Trophoblast cell (in vitro differentiated cells and primary cell): ENCODE results near the gene TSR1.
A peak's percentile ranks its signal among the peaks of the same experiment; 100 is the strongest.
"Not testable (repeated sequence)": the region's sequence is repeated elsewhere in the genome, so short reads cannot be mapped to it uniquely, and the experiment has no call there.

Experiments used
- DNase-seq, 2 donors: peaks; one replicate each; pipeline ENCODE4 v3.0.0-alpha.2; 2016
- H2AFZ ChIP-seq: 2 replicates; pipeline ENCODE4 v1.6.1; 2013; ENCODE audit warnings: low read length, moderate library complexity, mild to moderate bottlenecking; ENCODE audit not compliant: insufficient read depth, poor library complexity
- H2AK5ac ChIP-seq: 2 replicates; pipeline ENCODE4 v1.6.1; 2013; ENCODE audit warnings: mild to moderate bottlenecking, low read length
- H2BK120ac ChIP-seq: 2 replicates; pipeline ENCODE4 v1.6.1; 2013; ENCODE audit warnings: low read length, mild to moderate bottlenecking, moderate library complexity; ENCODE audit not compliant: insufficient read depth, poor library complexity
- H2BK12ac ChIP-seq: 2 replicates; pipeline ENCODE4 v1.6.1; 2013; ENCODE audit warnings: mild to moderate bottlenecking, low read length, moderate library complexity
- H2BK5ac ChIP-seq: 2 replicates; pipeline ENCODE4 v1.6.1; 2013; ENCODE audit warnings: low read length, low read depth, moderate library complexity, mild to moderate bottlenecking; ENCODE audit not compliant: poor library complexity
- H3K14ac ChIP-seq: 2 replicates; pipeline ENCODE4 v1.6.1; 2013; ENCODE audit warnings: mild to moderate bottlenecking, low read length
- H3K18ac ChIP-seq: 2 replicates; pipeline ENCODE4 v1.6.1; 2013; ENCODE audit warnings: mild to moderate bottlenecking, low read length
- H3K23ac ChIP-seq: 2 replicates; pipeline ENCODE4 v1.6.1; 2013; ENCODE audit warnings: low read length
- H3K27ac ChIP-seq: 2 replicates; pipeline ENCODE4 v1.5.1; 2013; ENCODE audit warnings: low read depth, mild to moderate bottlenecking, inconsistent platforms, low read length, moderate library complexity
- H3K27me3 ChIP-seq: 2 replicates; pipeline ENCODE4 v1.6.1; 2013; ENCODE audit warnings: inconsistent platforms, mild to moderate bottlenecking, low read length, moderate library complexity; ENCODE audit not compliant: insufficient read depth
- H3K36me3 ChIP-seq, 2 experiments: 1 replicate in 1 of 2; 2 replicates in 1 of 2; pipeline ENCODE4 v1.6.1; 2013; ENCODE audit warnings: low read length in 2 of 2, mild to moderate bottlenecking in 2 of 2, moderate library complexity in 1 of 2; ENCODE audit not compliant: insufficient read depth in 2 of 2, control insufficient read depth in 1 of 2
- H3K4ac ChIP-seq: 2 replicates; pipeline ENCODE4 v1.6.1; 2013; ENCODE audit warnings: low read depth, mild to moderate bottlenecking, low read length, moderate library complexity
- H3K4me1 ChIP-seq, 2 experiments: 1 replicate in 1 of 2; 2 replicates in 1 of 2; pipeline ENCODE4 v1.6.1; 2013; ENCODE audit warnings: low read length in 2 of 2, mild to moderate bottlenecking in 2 of 2, moderate library complexity in 1 of 2; ENCODE audit not compliant: insufficient read depth in 2 of 2, control insufficient read depth in 1 of 2
- H3K4me2 ChIP-seq: 2 replicates; pipeline ENCODE4 v1.6.1; 2013; ENCODE audit warnings: inconsistent platforms, mild to moderate bottlenecking, low read length, moderate library complexity
- H3K4me3 ChIP-seq: 2 replicates; pipeline ENCODE4 v1.5.1; 2013; ENCODE audit warnings: mild to moderate bottlenecking, low read depth, low read length, inconsistent platforms
- H3K79me1 ChIP-seq: one replicate; pipeline ENCODE4 v1.6.1; 2013; ENCODE audit warnings: low read length
- H3K79me2 ChIP-seq: 2 replicates; pipeline ENCODE4 v1.6.1; 2013; ENCODE audit warnings: low read length, mild to moderate bottlenecking; ENCODE audit not compliant: control insufficient read depth, insufficient read depth, poor library complexity
- H3K9ac ChIP-seq: 2 replicates; pipeline ENCODE4 v1.6.1; 2013; ENCODE audit warnings: mild to moderate bottlenecking, low read length
- H3K9me3 ChIP-seq: 2 replicates; pipeline ENCODE4 v1.6.1; 2013; ENCODE audit warnings: low read depth, mild to moderate bottlenecking, control low read depth, inconsistent platforms, low read length; ENCODE audit not compliant: insufficient read depth
- H4K12ac ChIP-seq: 2 replicates; pipeline ENCODE4 v1.6.1; 2013; ENCODE audit warnings: low read depth, mild to moderate bottlenecking, low read length, moderate library complexity
- H4K8ac ChIP-seq: 2 replicates; pipeline ENCODE4 v1.6.1; 2013; ENCODE audit warnings: low read depth, mild to moderate bottlenecking, low read length, moderate library complexity
- H4K91ac ChIP-seq: one replicate; pipeline ENCODE4 v1.6.1; 2013; ENCODE audit warnings: low read depth, mild to moderate bottlenecking, low read length, moderate library complexity
- WGBS: extraction: QIAGEN DNeasy Blood & Tissue Kit; methylation state at CpG from one replicate; pipeline ENCODE4 v1.1.7; 2013; ENCODE audit warnings: missing lambda C conversion rate; ENCODE audit not compliant: insufficient read length, insufficient coverage; ENCODE audit errors: extremely low coverage; 5-methylcytosine and 5-hydroxymethylcytosine counted together

TSR1 gene

GRCh38 chr17:2321399-2321798, 14.9 kb downstream of the TSR1 start:
- H2BK12ac ChIP-seq, result no peak overlapping the region
- H3K4me2 ChIP-seq, result no peak overlapping the region
- no peaks in the 10 kb centered on the region for H3K79me2 ChIP-seq
- no peak overlapping the region for H3K4ac ChIP-seq
- H3K79me1 ChIP-seq, result no peaks in the 10 kb centered on the region
- no peaks in the 10 kb centered on the region for H3K4me1 ChIP-seq
- H3K14ac ChIP-seq, result no peak overlapping the region
- no peaks in the 10 kb centered on the region for H3K27me3 ChIP-seq
- H3K27ac ChIP-seq, result no peak overlapping the region
- H4K12ac ChIP-seq, result no peak overlapping the region
- H3K23ac ChIP-seq, result no peak overlapping the region
- no peak overlapping the region for H3K9ac ChIP-seq
- H3K18ac ChIP-seq, result no peak overlapping the region
- no peak overlapping the region for H2BK120ac ChIP-seq
- H2AK5ac ChIP-seq, result no peak overlapping the region
- no CpG with 5 or more reads among the region's 1 CpG for WGBS
- no peak overlapping the region for H2AFZ ChIP-seq
- no peak overlapping the region for H4K8ac ChIP-seq
- no peak overlapping the region for H4K91ac ChIP-seq
- no peak overlapping the region for H2BK5ac ChIP-seq
- DNase-seq, result no peak
- H3K4me3 ChIP-seq, result no peak overlapping the region
- no peaks in the 10 kb centered on the region for H3K9me3 ChIP-seq
- H3K36me3 ChIP-seq, result peaks cover 8 to 36% of the 10 kb centered on the region in 2 experiments

DNA sequence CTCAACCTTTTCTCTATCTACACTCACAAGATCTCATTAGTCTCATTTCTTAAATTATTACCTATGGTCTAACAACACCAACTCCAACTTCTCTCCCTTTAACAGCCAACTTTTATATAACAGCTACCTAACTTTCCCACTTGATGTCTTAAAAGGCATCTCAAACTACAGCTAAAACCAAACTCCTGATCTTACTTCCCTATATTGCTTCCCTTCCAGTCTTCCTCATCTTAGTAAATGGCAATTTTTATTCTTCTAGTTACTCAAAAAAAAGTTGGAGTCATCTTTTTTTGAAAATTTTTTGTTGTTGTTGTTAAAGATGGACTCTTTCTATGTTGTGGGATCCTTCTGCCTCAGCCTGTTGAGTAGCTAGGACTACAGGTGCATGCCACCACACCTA, 17.2 kb downstream of the TSR1 start:
- H3K14ac ChIP-seq, result no peak overlapping the region
- no peak overlapping the region for H2BK120ac ChIP-seq
- no peaks in the 10 kb centered on the region for H3K9me3 ChIP-seq
- no peak overlapping the region for H2AFZ ChIP-seq
- H2BK5ac ChIP-seq, result no peak overlapping the region
- no peak overlapping the region for H3K9ac ChIP-seq
- H3K79me1 ChIP-seq, result no peaks in the 10 kb centered on the region
- H3K79me2 ChIP-seq, result no peaks in the 10 kb centered on the region
- H3K18ac ChIP-seq, result no peak overlapping the region
- H4K91ac ChIP-seq, result no peak overlapping the region
- H3K27ac ChIP-seq, result no peak overlapping the region
- H3K36me3 ChIP-seq, result peaks cover 6 to 22% of the 10 kb centered on the region in 2 experiments
- no peak overlapping the region for H2AK5ac ChIP-seq
- H3K4me1 ChIP-seq, result no peaks in the 10 kb centered on the region
- no peak overlapping the region for H3K4ac ChIP-seq
- no peak overlapping the region for H4K12ac ChIP-seq
- no peak overlapping the region for H3K23ac ChIP-seq
- no peak for DNase-seq
- H2BK12ac ChIP-seq, result no peak overlapping the region
- H3K4me3 ChIP-seq, result no peak overlapping the region
- H3K27me3 ChIP-seq, result no peaks in the 10 kb centered on the region
- no peak overlapping the region for H3K4me2 ChIP-seq
- H4K8ac ChIP-seq, result no peak overlapping the region

GRCh38 chr17:2317796-2318195, 18.5 kb downstream of the TSR1 start:
- WGBS, result no CpG with 5 or more reads among the region's 3 CpGs
- Histone ChIP-seq H3K4me1 (no peaks in the 10 kb centered on the region), H3K9me3 (no peaks in the 10 kb centered on the region), H3K79me2 (no peaks in the 10 kb centered on the region), H2AFZ (no peak overlapping the region), H3K27me3 (no peaks in the 10 kb centered on the region), H3K14ac (no peak overlapping the region), H3K4ac (no peak overlapping the region), H4K91ac (no peak overlapping the region), H3K9ac (no peak overlapping the region), H3K36me3 (peaks cover 5 to 11% of the 10 kb centered on the region in 2 experiments), H2BK5ac (no peak overlapping the region), H3K18ac (no peak overlapping the region), H2BK120ac (no peak overlapping the region), H4K8ac (no peak overlapping the region), H3K23ac (no peak overlapping the region), H2BK12ac (no peak overlapping the region), H3K79me1 (no peaks in the 10 kb centered on the region), H2AK5ac (no peak overlapping the region), H3K4me2 (no peak overlapping the region), H3K4me3 (no peak overlapping the region), H3K27ac (no peak overlapping the region), H4K12ac (no peak overlapping the region)
- no peak for DNase-seq

GRCh38 chr17:2316916-2317205, 19.4 kb downstream of the TSR1 start:
- not testable (repeated sequence) for H3K4me3 ChIP-seq, H3K23ac ChIP-seq, H3K9me3 ChIP-seq, H3K27ac ChIP-seq, H3K79me1 ChIP-seq, H2BK5ac ChIP-seq, H2BK120ac ChIP-seq, H2AFZ ChIP-seq, H4K91ac ChIP-seq, H3K4me2 ChIP-seq, H3K14ac ChIP-seq, H2AK5ac ChIP-seq, H4K12ac ChIP-seq, H3K4me1 ChIP-seq, H4K8ac ChIP-seq, H3K4ac ChIP-seq, H3K79me2 ChIP-seq, H2BK12ac ChIP-seq, H3K9ac ChIP-seq, H3K27me3 ChIP-seq, H3K18ac ChIP-seq, H3K36me3 ChIP-seq
- no CpG with 5 or more reads among the region's 7 CpGs for WGBS
- peak in 1 of 2 donors; percentile 29 for DNase-seq

DNA sequence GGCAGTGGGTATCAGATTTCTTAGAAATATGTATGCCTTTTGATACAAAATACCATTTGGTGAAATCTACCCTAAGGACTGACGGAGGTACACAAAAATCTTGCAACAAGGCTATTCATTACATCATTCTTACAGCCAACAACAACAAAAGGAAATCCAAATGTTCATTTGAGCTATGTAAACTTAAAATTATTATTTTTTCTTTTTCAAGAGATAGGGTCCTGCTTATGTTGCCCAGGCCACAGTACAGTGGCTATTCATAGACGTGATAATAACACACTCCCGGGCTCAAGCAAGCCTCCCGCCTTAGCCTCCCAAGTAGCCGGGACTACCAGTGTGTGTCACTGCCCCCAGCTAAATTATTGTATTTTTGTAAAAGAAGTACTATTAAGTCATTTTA, 23.5 kb downstream of the TSR1 start:
- Histone ChIP-seq H2AK5ac (no peak overlapping the region), H3K4me3 (no peak overlapping the region), H3K4me1 (no peaks in the 10 kb centered on the region), H3K14ac (no peak overlapping the region), H3K27me3 (no peaks in the 10 kb centered on the region), H3K4ac (no peak overlapping the region), H2BK120ac (no peak overlapping the region), H4K91ac (no peak overlapping the region), H3K4me2 (no peak overlapping the region), H3K9ac (no peak overlapping the region), H3K79me2 (no peaks in the 10 kb centered on the region), H3K36me3 (peaks cover 0 to 3% of the 10 kb centered on the region in 2 experiments), H3K18ac (no peak overlapping the region), H3K9me3 (no peaks in the 10 kb centered on the region), H4K12ac (no peak overlapping the region), H3K79me1 (no peaks in the 10 kb centered on the region), H2BK12ac (no peak overlapping the region), H4K8ac (no peak overlapping the region), H2BK5ac (no peak overlapping the region), H3K23ac (no peak overlapping the region), H3K27ac (no peak overlapping the region), H2AFZ (no peak overlapping the region)
- WGBS, result no CpG with 5 or more reads among the region's 5 CpGs
- no peak for DNase-seq
